Endothelial cell of umbilical vein (primary cell): Measurements from ENCODE around the gene KCTD11. TPM values are rescaled to one million over a fixed set of nuclear protein-coding genes. Genes with fewer than 3 reads are reported as not detected.

Source experiments
- BruUV-seq: library from RNA; stranded (reverse); fragments of 400-500 nt; replicated peaks from 2 replicates; lab custom pipeline; 2021; lab: Mats Ljungman, UMichigan
- CTCF ChIA-PET: fragments of 300-600, 350-600 bp; sonication (Branson Sonifier 250); formaldehyde crosslinking; loops from one replicate; lab custom pipeline; 2021; ENCODE audit warnings: antibody characterized with exemption, inconsistent platforms; lab: Charles Lee
- POLR2A ChIA-PET: fragments of 300-600, 350-600 bp; sonication (Branson Sonifier 250); formaldehyde crosslinking; loops from one replicate; lab custom pipeline; 2021; ENCODE audit warnings: antibody characterized with exemption, inconsistent platforms; lab: Charles Lee
- DNase-seq: peaks from one replicate; pipeline ENCODE4 v3.0.0-alpha.2; 2011; ENCODE audit warnings: low read depth, low spot score
- FAIRE-seq: peaks from 2 replicates; lab custom pipeline; 2011; peaks lifted over from hg19 to GRCh38; lab: Jason Lieb, UNC
- H2AFZ ChIP-seq: 2 replicates; pipeline ENCODE4 v1.6.0; 2012; ENCODE audit warnings: low read depth, low read length, control low read depth, inconsistent platforms
- H3K27ac ChIP-seq: 2 replicates; pipeline ENCODE4 v1.5.1; 2011; ENCODE audit warnings: low read depth, mild to moderate bottlenecking, control low read depth, low read length, moderate library complexity; ENCODE audit not compliant: insufficient read depth
- H3K27me3 ChIP-seq, 2 experiments: 2 replicates each; pipeline versions ENCODE4 v1.6.0 to v1.6.1; 2011; ENCODE audit warnings: low read length in 2 of 2, mixed read lengths in 1 of 2; ENCODE audit not compliant: control insufficient read depth in 2 of 2, insufficient read depth in 2 of 2
- H3K36me3 ChIP-seq, 2 experiments: 2 replicates in 1 of 2; 3 replicates in 1 of 2; pipeline ENCODE4 v1.5.1; 2011; ENCODE audit warnings: low read length in 2 of 2, mild to moderate bottlenecking in 1 of 2, moderate library complexity in 1 of 2; ENCODE audit not compliant: control insufficient read depth in 2 of 2, insufficient read depth in 2 of 2; ENCODE audit errors: extremely low read depth in 1 of 2
- H3K4me1 ChIP-seq: 3 replicates; pipeline ENCODE4 v1.5.1; 2011; ENCODE audit warnings: mild to moderate bottlenecking, low read length; ENCODE audit not compliant: control insufficient read depth, insufficient read depth; ENCODE audit errors: extremely low read depth
- H3K4me2 ChIP-seq: 2 replicates; pipeline ENCODE4 v1.6.1; 2011; ENCODE audit warnings: low read length, control low read depth, mixed read lengths; ENCODE audit not compliant: insufficient read depth
- H3K4me3 ChIP-seq, 3 experiments: fragments of 200-600 bp in 1 of 3; sonication (generic), shearing (Covaris generic) in 1 of 3; replicated peaks in 1 of 3; 2 replicates each; pipeline ENCODE4 v1.5.1; 2011 to 2016; ENCODE audit warnings: control low read depth in 3 of 3, low read length in 3 of 3, mild to moderate bottlenecking in 2 of 3, inconsistent platforms in 1 of 3, low read depth in 1 of 3, moderate library complexity in 1 of 3; ENCODE audit not compliant: insufficient read depth in 1 of 3
- H3K79me2 ChIP-seq: 2 replicates; pipeline ENCODE4 v1.6.0; 2012; ENCODE audit warnings: low read length, inconsistent platforms; ENCODE audit not compliant: control insufficient read depth, insufficient read depth
- H3K9ac ChIP-seq: replicated peaks from 2 replicates; pipeline ENCODE3; 2011; ENCODE audit warnings: low read length, control low read depth; ENCODE audit not compliant: insufficient read depth; ENCODE audit errors: extremely low read depth
- H3K9me1 ChIP-seq: replicated peaks from 3 replicates; pipeline ENCODE4 v1.6.0; 2011; ENCODE audit warnings: mild to moderate bottlenecking, low read length; ENCODE audit not compliant: control insufficient read depth, insufficient read depth; ENCODE audit errors: extremely low read depth
- H3K9me3 ChIP-seq: replicated peaks from 2 replicates; pipeline ENCODE4 v1.5.1; 2012; ENCODE audit warnings: low read length, inconsistent platforms; ENCODE audit not compliant: control insufficient read depth, insufficient read depth
- H4K20me1 ChIP-seq: replicated peaks from 2 replicates; pipeline ENCODE3; 2011; ENCODE audit warnings: mild to moderate bottlenecking, low read length; ENCODE audit not compliant: control insufficient read depth, insufficient read depth; ENCODE audit errors: extremely low read depth
- EZH2 ChIP-seq: IDR thresholded peaks from 2 replicates; pipeline ENCODE4 v1.6.1; 2012; ENCODE audit warnings: borderline replicate concordance, low read depth, mild to moderate bottlenecking, moderate library complexity, low read length, inconsistent platforms; ENCODE audit not compliant: severe bottlenecking
- FOS ChIP-seq: IDR thresholded peaks from 2 replicates; pipeline ENCODE4 v1.6.1; 2011; ENCODE audit warnings: mild to moderate bottlenecking, low read length, moderate library complexity, borderline replicate concordance; ENCODE audit not compliant: insufficient read depth
- GATA2 ChIP-seq: IDR thresholded peaks from 2 replicates; pipeline ENCODE4 v1.7.0; 2011; ENCODE audit warnings: low read depth, mild to moderate bottlenecking, moderate library complexity, mixed read lengths, low read length; ENCODE audit not compliant: insufficient read length, insufficient read depth
- JUN ChIP-seq: IDR thresholded peaks from 2 replicates; pipeline ENCODE4 v1.6.1; 2011; ENCODE audit warnings: borderline replicate concordance, low read depth; ENCODE audit not compliant: insufficient read length, insufficient read depth
- MYC ChIP-seq: IDR thresholded peaks from one replicate; pipeline ENCODE4 v1.6.1; 2011; ENCODE audit warnings: mild to moderate bottlenecking, low read depth, low read length
- POLR2A ChIP-seq: IDR thresholded peaks from 2 replicates; pipeline ENCODE4 v1.6.1; 2012; ENCODE audit warnings: low read depth, mild to moderate bottlenecking, control low read depth, low read length
- POLR2AphosphoS5 ChIP-seq: IDR thresholded peaks from 2 replicates; pipeline ENCODE4 v1.6.1; 2012; ENCODE audit warnings: low read depth, mild to moderate bottlenecking, control low read depth, low read length, moderate library complexity; ENCODE audit not compliant: insufficient read depth
- dilution Hi-C: fragments of 300-500 bp; cut with MboI; formaldehyde crosslinking; loops from one replicate; pipeline ENCODE4 v1.15.0; 2019; ENCODE audit warnings: low sequenced_read_pairs; ENCODE audit not compliant: extremely low pct_ligation_motif_present
- intact Hi-C: fragments of 100-400 bp; cut with micrococcal nuclease; formaldehyde crosslinking; loops from one replicate; pipeline ENCODE4 v1.10.0; 2022
- polyA plus RNA-seq, 4 experiments: library from polyadenylated mRNA; depleted of rRNA in 3 of 4; stranded (reverse) in 3 of 4; unstranded in 1 of 4; fragments of >200 nt; gene quantifications; 2 replicates each; pipeline versions ENCODE4 v1.2.1 to v1.2.3, GENCODE V29; 2011 to 2012; ENCODE audit warnings: missing spikeins in 1 of 4
- total RNA-seq: library from RNA; stranded (reverse); gene quantifications from 2 replicates; pipeline ENCODE4 v1.2.3, GENCODE V29; 2021
- TF ChIP-seq, protein P1 (sequence below), 2 donors: IDR thresholded peaks; 1 replicate in 1 of 2; 2 replicates in 1 of 2; pipeline ENCODE4 v1.5.1; 2011; ENCODE audit warnings: low read length in 2 of 2, mild to moderate bottlenecking in 2 of 2, moderate library complexity in 2 of 2, control low read depth in 1 of 2, inconsistent platforms in 1 of 2, low read depth in 1 of 2; ENCODE audit not compliant: insufficient read depth in 1 of 2; ENCODE audit errors: extremely low read depth in 1 of 2
- TF ChIP-seq, protein P2 (sequence below): IDR thresholded peaks from 2 replicates; pipeline ENCODE4 v1.6.1; 2011; ENCODE audit not compliant: insufficient read depth, insufficient read length

Gene KCTD11
- total and polyA plus RNA-seq, 2 donors (not counting 3 experiments of a cell fraction or from before 2014, with no cell fraction given), result 3.8 to 6.5 TPM

DNA sequence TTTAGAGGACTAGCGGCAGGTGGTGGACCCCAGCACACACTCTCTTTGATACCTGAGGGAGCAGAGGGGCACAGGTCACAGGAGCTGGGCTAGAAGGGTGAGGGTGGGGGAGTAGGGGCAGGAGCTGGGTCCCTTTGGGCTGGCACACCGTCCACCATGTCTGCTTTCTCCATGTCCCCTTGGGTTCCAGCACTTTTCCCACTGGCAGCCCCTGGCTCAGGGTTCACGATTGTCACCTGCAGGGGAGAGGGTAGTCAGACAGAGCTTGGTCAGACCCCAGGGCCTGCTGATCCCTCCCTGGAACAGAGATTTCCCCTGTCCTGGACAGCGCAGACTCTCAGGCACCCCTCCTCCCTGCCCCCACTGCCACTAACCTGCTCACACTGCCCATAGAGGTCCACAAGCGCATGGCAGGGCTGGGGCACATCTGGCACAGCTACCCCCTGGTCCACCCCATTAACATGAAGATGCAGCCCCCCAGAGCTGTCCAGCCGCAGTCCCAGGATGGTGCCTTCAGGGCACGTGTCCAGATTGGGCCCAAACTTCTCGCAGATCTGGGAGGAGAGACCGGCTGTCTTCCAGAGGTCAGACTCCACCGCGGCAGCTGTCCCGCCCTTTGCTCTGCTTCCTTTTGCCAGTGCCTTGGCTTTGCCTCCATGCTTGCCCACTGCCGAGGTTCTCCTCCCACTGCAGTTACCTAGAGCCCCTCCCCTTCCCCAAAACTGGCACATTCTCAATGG, 33.7 kb upstream of the KCTD11 start:
- Histone ChIP-seq H3K9ac (no peak overlapping the region), H4K20me1 (no peaks in the 10 kb centered on the region), H3K9me3 (no peaks in the 10 kb centered on the region), H3K4me1 (peaks cover 22% of the 10 kb centered on the region), H3K4me3 (no peak overlapping the region), H3K27me3 (no peaks in the 10 kb centered on the region), H3K27ac (no peak overlapping the region), H3K9me1 (no peaks in the 10 kb centered on the region), H3K79me2 (peaks cover 4% of the 10 kb centered on the region), H3K4me2 (no peak overlapping the region), H3K36me3 (peaks cover 15 to 51% of the 10 kb centered on the region in 2 experiments), H2AFZ (no peak overlapping the region)
- dilution Hi-C loops, result no loop called here
- FAIRE-seq (no peak), DNase-seq (no peak)
- TF ChIP-seq JUN (no peak), MYC (no peak), POLR2A (no peak), POLR2AphosphoS5 (no peak), GATA2 (no peak), EZH2 (no peak), FOS (no peak)
- TF ChIP-seq, protein P1, sequence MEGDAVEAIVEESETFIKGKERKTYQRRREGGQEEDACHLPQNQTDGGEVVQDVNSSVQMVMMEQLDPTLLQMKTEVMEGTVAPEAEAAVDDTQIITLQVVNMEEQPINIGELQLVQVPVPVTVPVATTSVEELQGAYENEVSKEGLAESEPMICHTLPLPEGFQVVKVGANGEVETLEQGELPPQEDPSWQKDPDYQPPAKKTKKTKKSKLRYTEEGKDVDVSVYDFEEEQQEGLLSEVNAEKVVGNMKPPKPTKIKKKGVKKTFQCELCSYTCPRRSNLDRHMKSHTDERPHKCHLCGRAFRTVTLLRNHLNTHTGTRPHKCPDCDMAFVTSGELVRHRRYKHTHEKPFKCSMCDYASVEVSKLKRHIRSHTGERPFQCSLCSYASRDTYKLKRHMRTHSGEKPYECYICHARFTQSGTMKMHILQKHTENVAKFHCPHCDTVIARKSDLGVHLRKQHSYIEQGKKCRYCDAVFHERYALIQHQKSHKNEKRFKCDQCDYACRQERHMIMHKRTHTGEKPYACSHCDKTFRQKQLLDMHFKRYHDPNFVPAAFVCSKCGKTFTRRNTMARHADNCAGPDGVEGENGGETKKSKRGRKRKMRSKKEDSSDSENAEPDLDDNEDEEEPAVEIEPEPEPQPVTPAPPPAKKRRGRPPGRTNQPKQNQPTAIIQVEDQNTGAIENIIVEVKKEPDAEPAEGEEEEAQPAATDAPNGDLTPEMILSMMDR (IDR thresholded peaks at IDR 0.05; ENCODE audit: extremely low read depth in 1 of 2, insufficient read depth in 1 of 2, low read depth in 1 of 2, low read length in 2 of 2), result no peak
- TF ChIP-seq, protein P2, sequence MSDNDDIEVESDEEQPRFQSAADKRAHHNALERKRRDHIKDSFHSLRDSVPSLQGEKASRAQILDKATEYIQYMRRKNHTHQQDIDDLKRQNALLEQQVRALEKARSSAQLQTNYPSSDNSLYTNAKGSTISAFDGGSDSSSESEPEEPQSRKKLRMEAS, result no peak
- CTCF ChIA-PET, result interaction anchor here (1.0 to 1.1 kb wide), 2 partner anchors 27 to 243 kb away, joined by 3 read pairs; no protein-coding TSS in a partner anchor
- BruUV-seq, result no TSS peak
- POLR2A ChIA-PET, result no interaction called here
- intact Hi-C loops, result no loop called here
